GM19395 (cell line): ENCODE results near the gene CHST12.

Experiments
- ATAC-seq: cut with Tn5 transposase; IDR thresholded peaks from one replicate; pipeline ENCODE4 v1.9.1; 2021; ENCODE audit warnings: mild to moderate bottlenecking, moderate library complexity; ENCODE audit not compliant: unreplicated experiment

CHST12 gene

DNA sequence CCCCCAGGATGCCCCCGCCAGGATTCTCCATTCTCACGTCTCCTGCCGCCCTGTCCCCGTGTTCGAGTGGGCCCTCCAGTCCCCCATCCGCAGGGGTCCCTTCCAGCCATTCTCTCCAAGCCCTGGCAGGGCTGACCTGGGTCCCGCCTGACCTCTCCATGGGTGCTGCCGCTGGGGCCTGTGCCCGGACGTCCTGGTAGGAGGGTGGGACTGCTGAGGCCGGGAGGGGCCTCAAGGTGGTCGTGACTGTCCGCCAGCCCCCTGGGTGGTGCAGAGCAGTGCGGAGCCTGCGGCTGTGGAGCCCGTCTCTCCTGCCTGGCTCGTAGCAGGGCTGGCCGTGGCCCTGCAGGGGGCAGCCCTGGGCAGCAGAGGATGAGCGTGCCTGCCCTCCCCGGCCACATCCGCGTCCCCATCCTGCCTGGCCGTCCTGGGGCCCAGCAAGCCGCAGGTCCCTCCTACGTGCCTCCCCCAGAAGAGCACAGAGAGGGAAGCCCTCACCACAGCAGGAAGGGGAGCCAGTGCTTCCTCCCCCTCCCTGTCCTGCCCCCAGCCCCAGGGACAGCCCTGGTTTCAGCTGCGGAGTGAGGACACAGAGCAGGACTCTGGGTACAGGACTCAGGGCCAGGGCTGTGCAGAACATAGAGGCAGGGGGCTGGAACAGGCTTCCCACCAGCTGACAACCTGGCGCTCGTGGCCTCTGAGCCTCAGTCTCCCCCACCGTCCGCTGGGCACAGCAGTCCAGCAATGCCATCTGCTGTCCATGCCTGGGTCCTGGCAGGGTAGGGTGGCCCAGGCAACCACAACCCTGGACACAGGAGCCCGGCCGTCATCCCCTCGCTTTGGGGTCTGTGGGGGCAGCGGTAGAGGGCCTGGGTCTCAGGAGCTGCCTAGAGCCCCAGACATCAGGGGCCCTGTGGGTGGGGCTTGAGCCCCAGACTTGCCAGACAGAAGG is 74.3 kb downstream of the CHST12 start:
- ATAC-seq = no peak

- ATAC-seq = no peak
Observed at GRCh38 chr7:2478399-2478785, 75.0 kb downstream of the CHST12 start.

GRCh38 chr7:2478800-2479199 is 75.4 kb downstream of the CHST12 start:
- ATAC-seq = no peak

GRCh38 chr7:2479276-2480069 is 76.1 kb downstream of the CHST12 start:
- no peak for ATAC-seq

DNA sequence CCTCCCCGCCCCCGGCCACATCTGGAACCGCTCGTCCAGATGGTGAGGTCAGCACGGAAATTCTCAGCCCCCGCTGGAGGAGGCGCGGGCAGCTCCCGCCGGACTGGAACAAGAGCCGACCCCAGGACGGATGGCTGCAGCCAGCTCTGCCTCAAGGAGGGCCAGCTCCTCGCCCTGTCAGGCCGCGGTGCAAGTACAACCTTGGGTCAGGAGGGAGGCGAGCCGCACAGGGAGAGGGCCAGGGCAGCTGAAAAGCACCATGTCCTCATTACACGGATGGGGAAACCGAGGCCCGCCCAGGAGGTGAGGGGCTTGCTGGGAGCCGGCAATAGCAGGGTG is 76.6 kb downstream of the CHST12 start:
- ATAC-seq = no peak

DNA sequence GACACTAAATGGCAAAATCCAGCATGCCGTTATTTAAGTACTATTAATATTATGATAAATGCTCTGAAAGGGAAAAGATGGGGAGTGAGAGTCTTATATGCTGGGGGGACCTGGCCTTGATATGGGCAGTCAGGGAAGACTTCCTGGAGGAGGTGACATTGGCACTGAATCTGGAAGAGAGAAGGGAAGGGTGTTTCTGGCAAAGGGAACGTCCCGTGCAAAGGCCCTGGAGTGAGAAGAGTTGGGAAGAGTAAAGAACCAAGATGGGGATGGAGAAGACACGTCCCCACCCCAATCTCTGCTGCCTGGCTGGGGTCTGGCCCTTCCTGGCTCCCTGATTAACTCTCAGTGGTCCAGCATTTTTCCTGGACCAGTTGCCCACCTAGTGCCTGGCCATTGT is 77.8 kb downstream of the CHST12 start:
- ATAC-seq = no peak

GRCh38 chr7:2482725-2483451 is 79.5 kb downstream of the CHST12 start:
- ATAC-seq = no peak

DNA sequence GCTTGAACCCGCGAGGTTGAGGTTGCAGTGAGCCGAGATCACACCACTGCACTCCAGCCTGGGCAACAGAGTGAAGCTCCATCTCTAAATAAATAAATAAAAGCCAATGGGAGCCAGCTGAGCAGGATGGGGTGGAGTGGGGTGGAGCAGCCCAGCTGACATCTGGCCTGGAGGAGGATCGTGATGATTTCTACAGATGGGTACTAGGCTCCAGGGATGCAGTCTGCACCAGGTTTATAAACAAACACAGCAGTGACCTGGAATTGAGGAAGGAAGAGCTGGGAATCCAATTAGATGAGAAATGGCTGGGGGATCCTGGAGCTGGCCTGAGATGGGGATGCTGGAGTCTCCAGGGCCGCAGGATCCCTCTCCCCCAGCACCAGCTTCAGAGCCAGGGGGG is 80.1 kb downstream of the CHST12 start:
- ATAC-seq = no peak

- no peak for ATAC-seq
Observed at GRCh38 chr7:2484868-2485267, 81.5 kb downstream of the CHST12 start.

DNA sequence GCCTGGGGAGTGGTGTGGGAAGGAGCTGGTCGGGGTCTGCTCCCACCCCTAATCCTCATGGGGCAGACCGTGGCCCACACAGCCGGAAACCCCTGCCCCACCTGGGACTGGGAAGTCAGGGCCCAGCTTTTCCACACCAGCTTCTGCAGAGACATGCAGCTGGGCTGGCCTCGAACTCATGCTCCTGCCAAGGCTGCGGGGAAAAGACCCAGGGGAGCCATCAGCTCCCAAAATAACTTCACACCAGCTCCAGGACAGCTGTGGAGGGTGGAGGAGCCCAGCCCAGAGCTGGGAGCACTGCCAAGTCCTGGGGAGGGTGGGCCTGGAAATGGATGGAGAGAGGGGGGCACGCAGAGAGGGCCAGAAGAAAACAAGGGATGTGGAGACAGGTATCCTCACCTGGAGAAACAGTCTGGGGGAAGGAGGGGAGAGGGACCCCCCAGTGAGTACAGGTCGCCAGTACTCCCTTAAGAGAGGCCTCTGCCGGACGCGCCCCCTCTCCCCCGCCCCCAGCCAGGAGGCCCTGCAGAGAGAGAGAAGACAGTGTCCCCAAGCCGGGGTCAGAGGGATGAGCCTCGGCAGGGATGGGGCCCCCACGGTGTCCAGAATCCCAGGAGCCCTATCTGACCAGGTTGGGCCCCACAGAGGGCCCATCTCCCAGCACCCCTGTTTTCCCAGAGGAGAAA is 84.3 kb downstream of the CHST12 start:
- no peak for ATAC-seq

GRCh38 chr7:2488272-2488645 is 84.8 kb downstream of the CHST12 start:
- no peak for ATAC-seq

GRCh38 chr7:2488681-2489080 is 85.3 kb downstream of the CHST12 start:
- no peak for ATAC-seq

DNA sequence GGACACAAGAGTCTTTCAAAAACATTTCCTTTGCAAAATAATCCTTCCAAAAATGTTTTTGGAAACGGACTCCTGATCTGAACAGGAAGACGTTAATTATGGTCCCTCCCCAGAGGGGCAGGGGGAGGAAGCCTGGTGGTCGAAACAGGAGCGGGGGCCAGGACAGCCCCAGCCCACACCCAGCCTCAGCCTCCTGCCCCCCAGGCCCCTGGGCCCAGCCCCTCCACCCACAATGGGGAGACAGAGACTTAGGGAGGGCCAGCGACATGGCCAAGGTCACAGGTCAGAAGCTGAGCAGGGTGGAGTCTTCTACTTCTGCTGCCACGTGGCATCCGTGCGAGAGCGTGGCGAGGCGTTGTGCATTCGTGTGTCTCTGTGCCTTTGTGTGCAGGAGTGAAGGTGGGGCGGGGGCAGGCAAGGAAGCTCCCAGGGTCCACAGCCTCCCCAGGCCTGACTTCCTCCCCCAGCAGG is 86.8 kb downstream of the CHST12 start:
- no peak for ATAC-seq

DNA sequence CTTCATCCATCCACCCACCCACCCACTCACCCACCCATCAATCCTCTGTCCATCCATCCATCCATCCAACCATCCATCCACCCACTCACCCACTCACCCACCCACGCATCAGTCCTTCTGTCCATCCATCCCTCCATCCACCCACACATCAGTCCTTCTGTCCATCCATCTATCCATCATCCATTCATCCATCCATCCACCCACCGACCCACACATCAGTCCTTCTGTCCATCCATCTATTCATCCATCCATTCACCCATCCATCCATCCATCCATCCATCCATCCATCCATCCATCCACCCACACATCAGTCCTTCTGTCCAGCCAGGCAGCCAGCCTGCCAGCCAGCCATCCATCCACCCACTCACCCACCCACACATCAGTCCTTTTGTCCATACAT is 88.6 kb downstream of the CHST12 start:
- ATAC-seq = no peak

GRCh38 chr7:2493205-2494164 is 90.1 kb downstream of the CHST12 start:
- ATAC-seq = no peak

DNA sequence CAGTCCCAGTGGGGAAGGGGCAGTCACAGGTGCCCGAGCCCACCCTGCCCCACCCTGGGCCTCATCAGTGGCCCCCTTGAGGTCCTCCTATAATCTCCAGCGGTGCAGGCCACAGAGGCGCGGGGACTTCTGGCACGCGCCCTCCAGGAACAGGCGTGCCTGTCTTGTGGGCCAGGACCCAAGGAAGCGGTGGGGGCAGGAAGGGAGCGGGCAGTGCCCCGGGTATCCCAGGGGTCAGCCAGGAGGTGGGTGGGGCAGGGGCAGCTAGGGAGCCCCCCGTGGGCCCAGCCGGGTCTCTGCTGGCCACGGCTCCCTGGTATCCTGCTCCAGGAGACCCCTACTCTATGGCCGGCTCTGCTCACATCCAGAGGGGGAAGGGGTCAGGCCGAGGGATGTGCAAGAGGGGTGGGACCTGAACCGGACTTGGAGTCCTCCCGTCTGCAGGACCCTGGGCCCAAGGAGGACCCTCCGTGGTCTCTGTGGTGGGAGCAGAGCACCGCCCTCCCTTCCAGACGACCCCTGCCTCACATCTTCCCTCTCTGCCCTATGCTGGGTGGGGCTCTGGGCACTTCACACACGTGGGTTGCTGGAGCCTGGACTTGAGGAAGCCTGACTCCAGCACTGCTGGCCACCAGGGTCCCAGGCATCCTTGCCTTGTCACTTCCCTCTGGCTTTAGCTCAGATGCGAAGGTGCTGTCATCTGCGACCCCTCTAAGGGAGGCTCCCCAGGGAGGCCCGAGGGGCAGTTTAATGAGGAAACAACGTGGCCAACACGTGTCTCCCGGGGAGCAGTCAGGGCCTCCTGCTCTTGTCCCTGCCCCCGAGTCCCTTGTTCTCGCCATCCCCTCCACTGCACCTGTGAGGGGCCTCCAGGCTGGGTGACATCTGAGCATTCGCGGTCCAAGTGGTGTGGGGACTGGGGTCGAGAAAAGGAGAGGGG is 91.0 kb downstream of the CHST12 start:
- no peak for ATAC-seq

DNA sequence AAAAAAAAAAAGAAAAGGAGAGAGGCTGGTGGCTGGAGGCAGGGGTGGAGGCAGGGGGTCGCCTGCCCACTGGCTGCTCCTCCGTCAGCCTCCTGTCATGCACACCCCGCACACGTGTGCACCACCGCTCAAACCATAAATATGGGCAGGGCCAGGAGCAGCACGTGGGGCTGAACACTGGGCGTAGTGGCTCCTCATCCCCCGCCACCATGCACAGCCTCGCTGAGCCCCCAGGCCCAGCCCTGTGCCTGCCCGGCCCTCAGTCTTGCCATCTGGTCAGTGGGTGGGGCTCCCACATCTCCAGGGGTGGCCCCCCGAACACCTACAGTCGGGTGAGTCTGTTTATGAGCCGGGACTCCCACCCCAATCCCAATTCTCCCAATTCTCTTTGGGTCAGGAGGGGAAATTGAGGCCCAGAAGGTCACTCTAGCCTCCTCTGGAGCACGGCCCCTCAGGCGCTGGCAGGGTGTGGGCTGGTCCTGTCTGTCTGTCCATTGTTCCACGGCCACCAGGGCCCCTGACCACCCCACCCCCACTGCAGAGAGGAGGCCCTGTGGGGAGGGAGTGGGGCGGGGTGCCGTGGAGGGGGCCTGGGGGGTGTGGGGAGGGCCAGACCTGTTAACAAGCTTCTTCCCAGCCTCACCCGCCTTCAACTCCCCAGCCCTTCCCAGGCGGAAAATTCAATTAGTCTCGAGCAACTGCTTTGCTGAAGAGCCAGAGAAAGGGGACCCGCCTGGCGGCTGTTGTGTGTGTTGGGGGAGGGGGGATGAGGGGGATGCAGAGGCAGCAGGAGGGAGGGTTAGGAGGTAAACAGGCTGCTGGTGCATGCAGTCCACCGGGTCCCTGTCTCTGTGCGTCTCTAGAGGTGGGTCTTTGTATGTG is 92.2 kb downstream of the CHST12 start:
- ATAC-seq = no peak

- no peak for ATAC-seq
Observed at GRCh38 chr7:2496375-2496774, 93.0 kb downstream of the CHST12 start.
